ENCODE measurements around the gene UBE2G2.

DNA sequence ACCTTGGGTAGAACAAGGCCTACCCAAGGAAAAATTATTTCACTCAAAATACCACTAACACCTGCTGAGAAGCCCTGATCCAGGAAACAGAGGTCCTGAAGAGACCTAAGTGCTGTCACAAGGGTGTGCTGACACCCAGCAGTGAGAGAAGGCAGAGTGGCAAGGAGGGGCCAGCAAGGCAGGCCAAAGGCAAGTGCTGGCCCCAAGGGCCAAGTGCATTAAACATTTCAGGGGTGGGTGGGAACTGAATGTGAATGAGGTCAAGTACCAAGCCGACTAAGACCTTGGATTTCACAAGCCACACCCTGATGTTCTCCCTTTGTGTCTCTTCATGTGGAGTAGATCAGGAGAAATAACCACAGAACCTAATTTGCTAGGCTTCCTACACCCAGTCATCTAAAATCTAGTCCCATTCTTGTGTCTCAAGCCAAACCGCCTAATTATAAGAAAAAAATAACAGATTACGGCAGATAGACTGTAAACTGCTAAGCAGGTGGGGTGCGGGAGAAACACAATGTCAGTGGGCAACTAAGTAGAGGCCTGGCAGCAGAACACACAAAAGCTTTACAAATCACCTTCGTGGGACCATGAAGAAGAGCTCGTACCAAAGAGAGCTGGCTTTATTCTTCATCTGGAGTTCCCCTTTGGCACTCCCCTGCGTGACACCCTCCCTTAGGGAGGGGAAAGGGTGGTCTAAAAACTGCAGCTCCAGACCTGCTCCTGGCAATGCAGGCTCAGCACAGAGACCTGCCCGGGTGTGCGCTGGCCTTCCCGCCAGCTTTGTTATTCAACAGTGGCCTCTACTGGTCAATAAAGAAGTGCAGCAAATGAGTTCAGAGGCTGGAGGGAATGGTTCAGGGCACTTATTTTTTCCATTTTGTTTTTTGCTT is 8.7 kb downstream of the UBE2G2 start:
- TF ChIP-seq POLR2AphosphoS5 (IDR thresholded peaks at IDR 0.05; ENCODE audit: low read depth, low read length), result no peak
- no peak for TF ChIP-seq POLR2A (IDR thresholded peaks at IDR 0.05; ENCODE audit: low read depth, low read length)
- TF ChIP-seq POU2F2 (IDR thresholded peaks at IDR 0.05; ENCODE audit: low read depth, low read length), result no peak
- no peak for TF ChIP-seq TAF1 (IDR thresholded peaks at IDR 0.05; ENCODE audit: low read depth, low read length)
- no peak for TF ChIP-seq SPI1 (IDR thresholded peaks at IDR 0.05; ENCODE audit: low read depth, low read length)

Data from GM12891 (cell line).